Astrocyte (in vitro differentiated cells and primary cell): ENCODE measurements around the gene USP9X. TPM values are rescaled to one million over a fixed set of nuclear protein-coding genes. Genes with fewer than 3 reads are reported as not detected.

ENCODE experiments used
- DNase-seq: peaks from one replicate; pipeline ENCODE4 v3.0.0-alpha.2; 2010; ENCODE audit warnings: low read depth
- FAIRE-seq: peaks from 2 replicates; lab custom pipeline; 2011; peaks lifted over from hg19 to GRCh38; lab: Jason Lieb, UNC
- H2AFZ ChIP-seq: 2 replicates; pipeline ENCODE4 v1.6.0; 2012; ENCODE audit warnings: low read depth, low read length, inconsistent platforms
- H3K27ac ChIP-seq: 2 replicates; pipeline ENCODE4 v1.5.1; 2011; ENCODE audit warnings: low read depth, low read length, inconsistent platforms
- H3K27me3 ChIP-seq: 2 replicates; pipeline ENCODE4 v1.6.0; 2011; ENCODE audit warnings: low read length, inconsistent platforms; ENCODE audit not compliant: insufficient read depth
- H3K36me3 ChIP-seq: 2 replicates; pipeline ENCODE4 v1.5.1; 2011; ENCODE audit warnings: low read length, inconsistent platforms; ENCODE audit not compliant: insufficient read depth
- H3K4me1 ChIP-seq: 2 replicates; pipeline ENCODE4 v1.5.1; 2011; ENCODE audit warnings: low read length, inconsistent platforms; ENCODE audit not compliant: insufficient read depth
- H3K4me2 ChIP-seq: 2 replicates; pipeline ENCODE4 v1.6.0; 2012; ENCODE audit warnings: low read length, inconsistent platforms
- H3K4me3 ChIP-seq: 2 replicates; pipeline ENCODE4 v1.5.1; 2011; ENCODE audit warnings: low read depth, mild to moderate bottlenecking, low read length, inconsistent platforms; ENCODE audit not compliant: insufficient read depth
- H3K79me2 ChIP-seq: 2 replicates; pipeline ENCODE4 v1.6.0; 2012; ENCODE audit warnings: mild to moderate bottlenecking, low read length, inconsistent platforms; ENCODE audit not compliant: insufficient read depth
- H3K9ac ChIP-seq: 2 replicates; pipeline ENCODE4 v1.6.0; 2012; ENCODE audit warnings: mild to moderate bottlenecking, low read length, inconsistent platforms
- H3K9me3 ChIP-seq: 2 replicates; pipeline ENCODE4 v1.5.1; 2012; ENCODE audit warnings: low read depth, mild to moderate bottlenecking, low read length, inconsistent platforms; ENCODE audit not compliant: insufficient read depth
- H4K20me1 ChIP-seq: 2 replicates; pipeline ENCODE4 v1.6.0; 2012; ENCODE audit warnings: low read length, inconsistent platforms; ENCODE audit not compliant: insufficient read depth
- H3K27ac Mint-ChIP-seq: one replicate; pipeline ENCODE4 v1.8.0; 2021; ENCODE audit warnings: mild to moderate bottlenecking, mixed read lengths; ENCODE audit not compliant: unreplicated experiment
- H3K27me3 Mint-ChIP-seq: one replicate; pipeline ENCODE4 v1.8.0; 2021; ENCODE audit warnings: low read depth, mixed read lengths; ENCODE audit not compliant: unreplicated experiment
- H3K36me3 Mint-ChIP-seq: one replicate; pipeline ENCODE4 v1.8.0; 2021; ENCODE audit warnings: low read depth, mixed read lengths; ENCODE audit not compliant: unreplicated experiment
- H3K4me1 Mint-ChIP-seq: one replicate; pipeline ENCODE4 v1.8.0; 2021; ENCODE audit warnings: low read depth, mixed read lengths; ENCODE audit not compliant: unreplicated experiment
- H3K4me3 Mint-ChIP-seq: one replicate; pipeline ENCODE4 v1.8.0; 2021; ENCODE audit warnings: mild to moderate bottlenecking, moderate library complexity, mixed read lengths; ENCODE audit not compliant: unreplicated experiment
- H3K9me3 Mint-ChIP-seq: one replicate; pipeline ENCODE4 v1.8.0; 2021; ENCODE audit warnings: mild to moderate bottlenecking, mixed read lengths; ENCODE audit not compliant: unreplicated experiment
- CTCF ChIP-seq: IDR thresholded peaks from 2 replicates; pipeline ENCODE4 v1.5.1; 2011; ENCODE audit warnings: low read depth, mild to moderate bottlenecking, inconsistent platforms, low read length, moderate library complexity; ENCODE audit not compliant: insufficient read depth
- EZH2 ChIP-seq: IDR thresholded peaks from 2 replicates; pipeline ENCODE4 v1.6.1; 2012; ENCODE audit warnings: mild to moderate bottlenecking, low read length, inconsistent platforms; ENCODE audit not compliant: insufficient read depth
- total RNA-seq: library from RNA; stranded (reverse); gene quantifications from 2 replicates; pipeline ENCODE4 v1.2.1, GENCODE V29; 2021

USP9X gene
- total RNA-seq, 1 donor from 2014 or later, result 112 TPM

GRCh38 chrX:41236629-41237028 is 151.4 kb downstream of the USP9X start:
- H3K9me3 Mint-ChIP-seq, result no peaks in the 10 kb centered on the region
- peaks cover 6% of the 10 kb centered on the region for H3K4me1 Mint-ChIP-seq
- no peak for FAIRE-seq
- H3K9me3 ChIP-seq, result no peaks in the 10 kb centered on the region
- H3K27me3 Mint-ChIP-seq, result no peaks in the 10 kb centered on the region
- peaks cover 2% of the 10 kb centered on the region for H3K36me3 Mint-ChIP-seq
- no peak overlapping the region for H2AFZ ChIP-seq
- H3K9ac ChIP-seq, result no peak overlapping the region
- H3K4me3 Mint-ChIP-seq, result no peak overlapping the region
- H3K4me2 ChIP-seq, result no peak overlapping the region
- no peak overlapping the region for H3K4me3 ChIP-seq
- H3K27me3 ChIP-seq, result no peaks in the 10 kb centered on the region
- no peaks in the 10 kb centered on the region for H3K79me2 ChIP-seq
- TF ChIP-seq EZH2 (no peak), CTCF (no peak)
- peaks cover 16% of the 10 kb centered on the region for H3K36me3 ChIP-seq
- no peak for DNase-seq
- H3K27ac Mint-ChIP-seq, result no peak overlapping the region
- no peak overlapping the region for H3K27ac ChIP-seq
- no peaks in the 10 kb centered on the region for H4K20me1 ChIP-seq
- H3K4me1 ChIP-seq, result no peaks in the 10 kb centered on the region

- Mint-ChIP-seq H3K4me1 (peaks cover 6% of the 10 kb centered on the region), H3K27ac (no peak overlapping the region), H3K4me3 (no peak overlapping the region), H3K27me3 (no peaks in the 10 kb centered on the region), H3K9me3 (no peaks in the 10 kb centered on the region), H3K36me3 (no peaks in the 10 kb centered on the region)
- FAIRE-seq (no peak), DNase-seq (no peak)
- Histone ChIP-seq H2AFZ (no peak overlapping the region), H3K27me3 (no peaks in the 10 kb centered on the region), H3K4me2 (no peak overlapping the region), H3K9ac (no peak overlapping the region), H3K4me1 (no peaks in the 10 kb centered on the region), H3K9me3 (no peaks in the 10 kb centered on the region), H3K36me3 (no peaks in the 10 kb centered on the region), H3K4me3 (no peak overlapping the region), H3K79me2 (no peaks in the 10 kb centered on the region), H3K27ac (no peak overlapping the region), H4K20me1 (no peaks in the 10 kb centered on the region)
- TF ChIP-seq CTCF (no peak), EZH2 (no peak)
These were observed 155.3 kb downstream of the USP9X start for GRCh38 chrX:41240509-41240908.

- DNase-seq, result no peak
- Histone ChIP-seq H3K9me3 (no peaks in the 10 kb centered on the region), H3K79me2 (no peaks in the 10 kb centered on the region), H2AFZ (no peak overlapping the region), H4K20me1 (no peaks in the 10 kb centered on the region), H3K36me3 (no peaks in the 10 kb centered on the region), H3K9ac (no peak overlapping the region), H3K4me1 (no peaks in the 10 kb centered on the region), H3K27ac (no peak overlapping the region), H3K27me3 (no peaks in the 10 kb centered on the region), H3K4me3 (no peak overlapping the region), H3K4me2 (no peak overlapping the region)
- no peak overlapping the region for H3K27ac Mint-ChIP-seq
- H3K4me1 Mint-ChIP-seq, result peaks cover 6% of the 10 kb centered on the region
- no peaks in the 10 kb centered on the region for H3K36me3 Mint-ChIP-seq
- no peaks in the 10 kb centered on the region for H3K27me3 Mint-ChIP-seq
- FAIRE-seq, result no peak
- no peaks in the 10 kb centered on the region for H3K9me3 Mint-ChIP-seq
- no peak overlapping the region for H3K4me3 Mint-ChIP-seq
- TF ChIP-seq CTCF (no peak), EZH2 (no peak)
These were observed 156.7 kb downstream of the USP9X start for GRCh38 chrX:41241962-41242361.
